ENCODE results near the gene C7orf57. TPM values are rescaled to one million over a fixed set of nuclear protein-coding genes. Genes with fewer than 3 reads are reported as not detected.

Gene C7orf57
- total RNA-seq, 1 experiment from 2014 or later = 0.15 TPM

- peaks cover 2 to 27% of the 10 kb centered on the region in 2 experiments; a peak in 1 of 4 replicates for H3K36me3 ChIP-seq (ENCODE audit: control insufficient read depth in 1 of 2, insufficient read depth in 2 of 2, low read length in 2 of 2)
- ATAC-seq = peak; percentile 61; the same call in 1 of the 2 replicates
- ChIA-PET POLR2A (no interaction called here), CTCF (no interaction called here), RAD21 (ENCODE audit: low non-redundant PET in 1 of 2, low total read pairs in 2 of 2, uncharacterized antibody in 2 of 2, unreplicated experiment in 2 of 2) (no interaction called here)
- no peaks in the 10 kb centered on the region for H3K9me2 ChIP-seq (ENCODE audit: insufficient read depth)
- H4K20me1 ChIP-seq (ENCODE audit: insufficient read depth) = no peaks in the 10 kb centered on the region
- no peaks in the 10 kb centered on the region for H3K27me3 ChIP-seq (ENCODE audit: insufficient read depth, low read length)
- H3K9me3 ChIP-seq (ENCODE audit: control insufficient read depth in 1 of 2, insufficient read depth in 1 of 2, low read depth in 1 of 2, low read length in 2 of 2) = no peaks in the 10 kb centered on the region
- no peak overlapping the region for H3K9ac ChIP-seq (ENCODE audit: low read length)
- TF ChIP-seq CTCF (IDR thresholded peaks at IDR 0.05 in 2 of 3, conservative IDR thresholded peaks at IDR 0.05 in 1 of 3; ENCODE audit: borderline replicate concordance in 1 of 3, insufficient read depth in 1 of 3, low read depth in 2 of 3, low read length in 2 of 3) (peak in 2 of 3 experiments; percentile 48 to 53; a peak in 4 of 6 replicates), SIN3A (IDR thresholded peaks at IDR 0.05; ENCODE audit: low read depth) (no peak), ZFX (IDR thresholded peaks at IDR 0.05) (no peak), RAD21 (IDR thresholded peaks at IDR 0.05; ENCODE audit: low read depth) (no peak), POLR2AphosphoS5 (IDR thresholded peaks at IDR 0.05; ENCODE audit: low read depth, low read length) (0 out of 2 replicates have a peak, but pooled peaks have one; percentile 13), ZBTB33 (IDR thresholded peaks at IDR 0.05; ENCODE audit: extremely low read depth, insufficient replicate concordance, low read length) (no peak)
- H3K4me3 ChIP-seq (replicated peaks in 1 of 2; ENCODE audit: low read depth in 1 of 2, low read length in 2 of 2) = no peak overlapping the region
- intact Hi-C loops (cut with micrococcal nuclease) = no loop called here
- no peak overlapping the region for H3K27ac ChIP-seq (ENCODE audit: low read depth, low read length)
- no peaks in the 10 kb centered on the region for H3K4me1 ChIP-seq (ENCODE audit: control insufficient read depth in 1 of 2, insufficient read depth in 2 of 2, low read length in 2 of 2)
- DNase-seq (ENCODE audit: low read depth, low spot score) = no peak
- no TSS peak for BruUV-seq (replicated peaks)
- H3K79me2 ChIP-seq (ENCODE audit: insufficient read depth, low read length) = no peaks in the 10 kb centered on the region
- no peak overlapping the region for H3K4me2 ChIP-seq (ENCODE audit: low read length)
- H2AFZ ChIP-seq (ENCODE audit: low read depth, low read length, poor library complexity, severe bottlenecking) = no peak overlapping the region
Measured at GRCh38 chr7:48101968-48102367, 66.6 kb downstream of the C7orf57 start.

Measured in HCT116 (cell line).